Heart left ventricle (tissue), 16 donors: ENCODE results near the gene UQCRH. TPM values are rescaled to one million over a fixed set of nuclear protein-coding genes. Genes with fewer than 3 reads are reported as not detected.
A peak's percentile ranks its signal among the peaks of the same experiment; 100 is the strongest.

ENCODE experiments used
- ATAC-seq, 4 donors: fragments of 200-7000 bp; cut with Tn5 transposase; one replicate each; pipeline ENCODE4 v1.9.1; 2020 to 2022; ENCODE audit warnings: moderate library complexity in 4 of 4, mild to moderate bottlenecking in 3 of 4, moderate number of reproducible peaks in 1 of 4
- DNase-seq, 5 donors: peaks; one replicate each; pipeline ENCODE4 v3.0.0-alpha.2; 2020
- H3K27ac ChIP-seq, 12 donors: fragments of 200-600 bp; sonication (generic) in 4 of 12; one replicate each; pipeline versions ENCODE4 v1.5.0 to v1.8.0; 2016 to 2022; ENCODE audit warnings: mild to moderate bottlenecking in 2 of 12
- H3K27me3 ChIP-seq, 9 donors: fragments of 200-600 bp; sonication (generic) in 2 of 9; one replicate each; pipeline versions ENCODE4 v1.5.1 to v1.8.0; 2016 to 2022; ENCODE audit warnings: mild to moderate bottlenecking in 3 of 9
- H3K36me3 ChIP-seq, 9 donors: fragments of 200-600 bp; sonication (generic) in 2 of 9; one replicate each; pipeline versions ENCODE4 v1.5.0 to v1.8.0; 2018 to 2022; ENCODE audit warnings: mild to moderate bottlenecking in 2 of 9
- H3K4me1 ChIP-seq, 12 donors: fragments of 200-600 bp; sonication (generic) in 4 of 12; one replicate each; pipeline versions ENCODE4 v1.5.0 to v1.8.0; 2016 to 2022; ENCODE audit warnings: mild to moderate bottlenecking in 3 of 12
- H3K4me3 ChIP-seq, 12 donors: fragments of 200-600 bp; sonication (generic) in 4 of 12; one replicate each; pipeline versions ENCODE4 v1.5.0 to v1.8.0; 2017 to 2022; ENCODE audit warnings: mild to moderate bottlenecking in 9 of 12, moderate library complexity in 4 of 12
- H3K9me3 ChIP-seq, 12 donors: fragments of 200-600 bp; sonication (generic) in 4 of 12; one replicate each; pipeline versions ENCODE4 v1.5.0 to v1.8.0; 2016 to 2022; ENCODE audit warnings: mild to moderate bottlenecking in 1 of 12
- POLR2A ChIP-seq, 2 donors: fragments of 450-650 bp; IDR thresholded peaks; one replicate each; pipeline ENCODE4 v1.6.1; 2017; ENCODE audit warnings: antibody characterized with exemption in 2 of 2, mild to moderate bottlenecking in 2 of 2, moderate library complexity in 2 of 2
- WGBS, 4 donors: extraction: QIAGEN DNeasy Blood & Tissue Kit in 2 of 4; methylation state at CpG; one replicate each; pipeline versions ENCODE4 v1.1.5 to v1.1.7; 2013 to 2018; 5-methylcytosine and 5-hydroxymethylcytosine counted together
- intact Hi-C, 10 donors: fragments of 100-400 bp; cut with DNase I; formaldehyde crosslinking; loops; one replicate each; pipeline versions ENCODE4 v1.11.1 to v1.14.2; 2022
- polyA plus RNA-seq, 2 donors: library from polyadenylated mRNA; stranded (reverse); fragments of 200-250 nt; gene quantifications; one replicate each; pipeline ENCODE4 v1.2.3, GENCODE V29; 2013
- total RNA-seq, 9 donors: library from RNA; depleted of rRNA in 2 of 9; stranded (reverse); fragments of >200 nt in 2 of 9; fragmentation: NEBNext Ultra II Directional in 3 of 9; extraction: Animal tissue kit (Norgen Biotek cat#: 25700) in 3 of 9; gene quantifications; one replicate each; pipeline versions ENCODE4 v1.1.0 to v1.2.4, GENCODE V29; 2016 to 2023
- TF ChIP-seq, protein P1 (sequence below), 12 donors: fragments of 200-600 bp; sonication (generic) in 4 of 12; IDR thresholded peaks; one replicate each; pipeline versions ENCODE4 v1.5.0 to v1.8.0; 2018 to 2022; ENCODE audit warnings: antibody characterized with exemption in 12 of 12, mild to moderate bottlenecking in 5 of 12
- donor health status: ischemic (EF 13 %, LVEDD 7.1; RV severe dilation, severe dysfunction).
- donor health status: healthy with polysubstance abuse.
- donor health status: DM: no; HTN: yes; CAD: no.
- donor health status: DM: no; HTN: no; CAD: no.
- donor health status: ischemic (EF 25% LVEDD 6.9; RV normal size, moderate dysfunction).
- donor health status: ischemic (EF 25% LVEDD 5.7; RV mildly dilated, moderate dysfunction).
- donor health status: healthy.
- donor health status: DM: yes; HTN: yes; CAD: no.
- donor health status: ischemic (EF 35%, LVEDD 5.7; RV mildly dilated, moderate dysfunction).
- donor health status: nonischemic (EF 11% LVEDD 7.7; RV severe dilation, severe dysfunction).
- donor health status: DM: yes; HTN: yes; CAD: no.
- donor health status: PGD.
- donor health status: ischemic (EF 29% LVEDD 5.4; RV normal size, mild dysfunction).
- donor health status: nonischemic (EF 23%, LVEDD 6.1; RV moderate dilation, normal function).

Gene UQCRH
- total and polyA plus RNA-seq, 11 donors: 622 to 2,380 (median 949) TPM

DNA sequence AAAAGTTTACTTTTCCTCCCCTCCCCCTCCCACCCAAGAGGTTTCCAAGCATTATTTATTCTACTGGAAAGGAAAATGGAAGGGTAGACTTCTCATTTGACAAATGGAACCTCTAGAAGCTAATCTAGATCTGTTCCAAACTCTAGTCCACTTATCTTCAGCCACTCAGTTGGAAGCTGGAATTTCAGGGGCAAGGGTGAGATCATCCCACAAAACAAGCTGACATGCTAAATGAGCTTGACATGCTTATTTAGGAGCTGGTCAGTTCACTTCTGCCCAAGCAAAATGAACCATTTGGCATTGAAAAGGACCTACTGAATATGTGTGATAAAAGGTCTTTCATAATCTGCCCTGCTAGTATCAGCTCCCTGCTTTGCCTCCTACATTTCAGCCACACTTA, 5.1 kb upstream of the UQCRH start:
- DNase-seq: no peak
- no peak overlapping the region for H3K4me3 ChIP-seq
- peaks cover 5 to 42% (median 32%) of the 10 kb centered on the region in 12 donors for H3K4me1 ChIP-seq
- H3K36me3 ChIP-seq: peaks cover 0 to 53% (median 48%) of the 10 kb centered on the region in 9 donors
- TF ChIP-seq, protein P1, sequence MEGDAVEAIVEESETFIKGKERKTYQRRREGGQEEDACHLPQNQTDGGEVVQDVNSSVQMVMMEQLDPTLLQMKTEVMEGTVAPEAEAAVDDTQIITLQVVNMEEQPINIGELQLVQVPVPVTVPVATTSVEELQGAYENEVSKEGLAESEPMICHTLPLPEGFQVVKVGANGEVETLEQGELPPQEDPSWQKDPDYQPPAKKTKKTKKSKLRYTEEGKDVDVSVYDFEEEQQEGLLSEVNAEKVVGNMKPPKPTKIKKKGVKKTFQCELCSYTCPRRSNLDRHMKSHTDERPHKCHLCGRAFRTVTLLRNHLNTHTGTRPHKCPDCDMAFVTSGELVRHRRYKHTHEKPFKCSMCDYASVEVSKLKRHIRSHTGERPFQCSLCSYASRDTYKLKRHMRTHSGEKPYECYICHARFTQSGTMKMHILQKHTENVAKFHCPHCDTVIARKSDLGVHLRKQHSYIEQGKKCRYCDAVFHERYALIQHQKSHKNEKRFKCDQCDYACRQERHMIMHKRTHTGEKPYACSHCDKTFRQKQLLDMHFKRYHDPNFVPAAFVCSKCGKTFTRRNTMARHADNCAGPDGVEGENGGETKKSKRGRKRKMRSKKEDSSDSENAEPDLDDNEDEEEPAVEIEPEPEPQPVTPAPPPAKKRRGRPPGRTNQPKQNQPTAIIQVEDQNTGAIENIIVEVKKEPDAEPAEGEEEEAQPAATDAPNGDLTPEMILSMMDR (IDR thresholded peaks at IDR 0.05): no peak
- no peak for TF ChIP-seq POLR2A (IDR thresholded peaks at IDR 0.05)
- H3K27me3 ChIP-seq: no peaks in the 10 kb centered on the region
- H3K27ac ChIP-seq: peak overlapping the region in 11 of 12 donors; percentile 28 to 100 (median 61)
- ATAC-seq: no peak
- H3K9me3 ChIP-seq: no peaks in the 10 kb centered on the region
- intact Hi-C loops: loop anchor here in 1 of 10 donors (5.0 kb wide), 1 partner anchor 46 kb away; no protein-coding TSS in a partner anchor

DNA sequence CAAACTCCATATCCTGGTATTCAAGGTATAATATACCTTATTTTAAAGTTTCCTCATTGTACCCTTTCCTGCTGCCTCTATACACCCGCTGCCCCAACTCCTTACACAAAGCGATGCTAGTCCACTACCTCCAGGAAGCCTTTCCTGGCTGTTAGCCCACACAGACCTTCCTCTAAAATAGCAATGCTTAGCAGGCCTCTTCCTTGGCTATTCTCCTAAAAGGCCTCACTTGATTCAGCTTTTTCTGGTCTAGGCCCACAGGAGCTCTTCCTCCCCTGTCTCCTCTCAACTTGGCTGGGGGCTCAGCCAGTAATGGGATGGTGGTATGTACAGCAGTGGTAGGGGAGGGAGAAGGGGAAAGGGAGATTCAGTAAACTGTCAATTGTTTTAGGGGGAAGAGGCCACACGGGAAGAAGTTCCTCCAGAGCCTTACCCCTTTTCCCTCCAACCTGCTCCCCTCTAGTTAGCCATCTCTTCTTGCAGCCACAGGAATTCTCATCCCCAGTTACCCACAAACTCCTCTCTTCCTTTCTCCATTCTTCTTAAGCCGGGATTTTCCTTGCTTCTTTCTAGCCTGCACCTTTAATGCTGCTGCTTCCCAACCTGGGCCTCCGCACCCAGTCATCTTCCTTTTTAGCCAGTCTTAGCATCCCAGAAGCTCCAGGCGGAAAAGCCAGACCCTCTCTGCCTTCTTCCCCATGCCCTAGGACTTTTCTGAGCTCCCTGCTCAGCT, 2.7 kb upstream of the UQCRH start:
- TF ChIP-seq, protein P1 (IDR thresholded peaks at IDR 0.05): no peak
- no peak for TF ChIP-seq POLR2A (IDR thresholded peaks at IDR 0.05)
- H3K27me3 ChIP-seq: no peaks in the 10 kb centered on the region
- H3K36me3 ChIP-seq: peaks cover 0 to 28% (median 23%) of the 10 kb centered on the region in 9 donors
- ATAC-seq (no peak), DNase-seq (peak in 3 of 5 donors; percentile 39 to 50 (median 45))
- H3K9me3 ChIP-seq: no peaks in the 10 kb centered on the region
- intact Hi-C loops: loop anchor here in 7 of 10 donors (2.0 to 10.0 kb wide), 5 partner anchors 41 to 56 kb away; partner anchors contain the start of genes NSUN4 (in 3 of the 7) and RAD54L (in 3 of the 7)
- 14 to 22% (median 17%) methylated on average over 6 of the region's 6 CpGs for WGBS, 4 donors
- H3K4me3 ChIP-seq: peak overlapping the region; percentile 73 to 98 (median 90)
- H3K27ac ChIP-seq: peak overlapping the region; percentile 93 to 100 (median 98)
- H3K4me1 ChIP-seq: peaks cover 5 to 58% (median 46%) of the 10 kb centered on the region in 12 donors

DNA sequence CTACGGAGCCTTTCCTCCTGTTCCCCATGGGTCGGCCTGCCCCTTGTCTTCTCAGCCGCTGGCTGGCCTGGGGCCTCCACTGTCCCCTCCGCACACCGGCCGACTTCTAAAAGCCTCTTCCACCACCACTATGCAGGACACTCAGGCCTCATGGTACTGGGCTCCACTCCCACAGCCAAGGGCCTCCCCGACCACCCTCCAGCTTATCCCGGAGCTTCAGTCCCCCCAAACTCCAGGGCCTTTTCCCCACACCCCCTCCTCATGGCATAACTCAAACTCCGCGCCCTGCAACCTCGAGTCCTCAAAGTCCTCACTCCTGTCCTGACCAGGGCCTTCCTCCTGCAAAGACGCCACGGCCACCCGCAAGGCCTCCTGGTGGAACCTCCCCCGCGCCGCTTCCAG, 2.1 kb upstream of the UQCRH start:
- no peak for ATAC-seq
- Histone ChIP-seq H3K36me3 (peaks cover 0 to 23% (median 17%) of the 10 kb centered on the region in 9 donors), H3K27ac (peak overlapping the region; percentile 93 to 100 (median 98)), H3K4me3 (peak overlapping the region; percentile 73 to 98 (median 90)), H3K9me3 (no peaks in the 10 kb centered on the region), H3K27me3 (no peaks in the 10 kb centered on the region), H3K4me1 (peaks cover 5 to 63% (median 48%) of the 10 kb centered on the region in 12 donors)
- DNase-seq: peak in 1 of 5 donors; percentile 33
- 1 to 6% (median 4%) methylated on average over 17 of the region's 17 CpGs for WGBS, 4 donors
- TF ChIP-seq POLR2A (IDR thresholded peaks at IDR 0.05): no peak
- TF ChIP-seq, protein P1 (IDR thresholded peaks at IDR 0.05): no peak
- intact Hi-C loops: loop anchor here in 7 of 10 donors (2.0 to 10.0 kb wide), 5 partner anchors 41 to 57 kb away; partner anchors contain the start of genes NSUN4 (in 3 of the 7) and RAD54L (in 3 of the 7)
